Gastroesophageal sphincter (tissue), 3 donors: Measurements from ENCODE around the gene CECR2.

Experiments used
- CTCF ChIP-seq, 4 experiments: fragments of 200-600 bp in 2 of 4; fragments of 450-650 bp in 2 of 4; sonication (generic) in 1 of 4; IDR thresholded peaks; one replicate each; pipeline ENCODE4 v1.5.1; 2017 to 2019; ENCODE audit warnings: antibody characterized with exemption in 4 of 4, mild to moderate bottlenecking in 2 of 4, moderate library complexity in 2 of 4
- EP300 ChIP-seq: sonication (generic); formaldehyde crosslinking; IDR thresholded peaks from one replicate; pipeline ENCODE4 v1.6.1; 2017; ENCODE audit warnings: antibody characterized with exemption, mild to moderate bottlenecking

- TF ChIP-seq CTCF (IDR thresholded peaks at IDR 0.05) (no peak), EP300 (no peak)
Observed at GRCh38 chr22:17566776-17567175, 197.5 kb downstream of the CECR2 start.
